ENCODE results near the gene ELK4.

ELK4 gene

DNA sequence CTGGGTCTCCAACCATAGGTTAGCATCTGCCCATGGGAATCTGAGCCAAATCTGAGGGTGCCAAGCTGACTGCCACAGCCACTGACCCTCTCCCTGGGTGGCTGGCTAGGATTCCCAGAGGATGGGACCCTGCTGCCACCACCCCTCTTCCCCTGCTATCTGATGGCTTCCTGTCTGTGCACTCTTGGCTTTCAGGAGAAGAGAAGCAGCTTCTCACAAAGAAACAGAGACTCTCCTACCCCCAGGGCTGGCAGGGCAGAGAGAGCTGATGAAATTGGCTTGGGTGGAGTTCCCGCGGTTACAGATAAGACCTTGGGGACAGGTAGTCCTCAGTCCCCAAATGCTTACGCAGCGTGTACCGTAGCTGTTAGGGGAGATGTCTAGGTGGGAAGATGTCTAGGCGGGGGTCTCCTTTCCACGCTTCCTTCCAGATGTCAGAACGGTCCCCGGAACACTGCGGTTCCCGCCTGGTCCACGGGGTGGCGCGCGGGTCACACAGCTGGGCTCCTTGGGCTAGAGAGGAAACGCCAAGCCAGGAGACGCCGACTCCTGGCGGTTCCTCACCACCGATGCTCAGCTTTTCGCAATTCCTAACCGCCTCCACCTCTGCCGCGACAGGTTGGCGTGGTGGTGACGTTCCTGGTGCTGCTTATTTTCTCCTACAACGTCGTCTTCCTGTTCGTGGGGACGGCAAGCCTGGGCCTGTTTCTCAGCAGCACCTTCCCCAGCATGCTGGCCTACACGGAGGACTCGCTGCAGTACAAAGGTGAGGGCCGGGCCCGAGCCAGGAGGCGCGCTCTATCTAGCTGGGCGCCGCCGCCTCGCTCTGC, 40.1 kb downstream of the ELK4 start:
- peak overlapping the region; percentile 84 for H3K4me2 ChIP-seq (ENCODE audit: low read length)
- H3K36me3 ChIP-seq (ENCODE audit: insufficient read depth, low read length): no peaks in the 10 kb centered on the region
- peak overlapping the region; percentile 64 for H3K4me3 ChIP-seq (ENCODE audit: low read length)
- H3K9ac ChIP-seq (ENCODE audit: low read depth, low read length): no peak overlapping the region
- no peaks in the 10 kb centered on the region for H3K9me3 ChIP-seq (replicated peaks; ENCODE audit: low read length)
- peaks cover 11% of the 10 kb centered on the region for H3K27me3 ChIP-seq (ENCODE audit: control insufficient read depth, insufficient read depth, low read length)
- H3K4me1 ChIP-seq (ENCODE audit: control insufficient read depth, insufficient read depth, low read length): peaks cover 6% of the 10 kb centered on the region

DNA sequence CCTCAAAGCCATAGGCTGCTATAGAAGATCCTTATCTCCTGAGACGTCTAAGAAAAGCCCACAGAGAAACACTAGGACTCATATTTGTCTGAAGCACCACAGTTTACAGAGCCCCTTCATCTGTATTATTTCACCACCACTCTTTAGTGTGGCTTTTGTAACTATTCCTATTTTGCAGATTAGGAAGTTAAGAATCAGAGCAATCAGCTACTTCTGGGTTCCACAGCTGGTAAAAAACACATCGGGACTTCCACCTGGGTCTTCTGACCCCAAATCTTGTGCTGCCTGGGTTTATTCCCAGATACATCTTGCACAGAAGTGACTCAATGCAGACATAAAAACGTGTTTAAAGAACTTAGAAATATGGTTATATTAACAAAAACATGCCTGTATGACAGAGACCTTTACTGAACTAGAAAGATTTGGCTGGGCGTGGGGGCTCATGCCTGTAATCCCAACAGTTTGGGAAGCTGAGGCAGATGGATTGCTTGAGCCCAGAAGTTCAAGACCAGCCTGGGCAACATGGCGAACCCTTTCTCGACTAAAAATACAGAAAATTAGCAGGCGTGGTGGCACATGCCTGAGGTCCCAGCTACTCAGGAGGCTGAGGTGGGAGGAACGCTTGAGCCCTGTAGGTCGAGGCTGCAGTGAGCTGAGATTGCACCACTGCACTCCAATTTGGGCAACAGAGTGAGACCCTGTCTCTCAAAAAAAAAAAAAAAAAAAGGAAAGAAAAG, 40.9 kb downstream of the ELK4 start:
- Histone ChIP-seq H3K9me3 (replicated peaks; ENCODE audit: low read length) (no peaks in the 10 kb centered on the region), H3K4me1 (ENCODE audit: control insufficient read depth, insufficient read depth, low read length) (peaks cover 6% of the 10 kb centered on the region), H3K27me3 (ENCODE audit: control insufficient read depth, insufficient read depth, low read length) (peaks cover 11% of the 10 kb centered on the region), H3K9ac (ENCODE audit: low read depth, low read length) (no peak overlapping the region), H3K36me3 (ENCODE audit: insufficient read depth, low read length) (no peaks in the 10 kb centered on the region), H3K4me3 (ENCODE audit: low read length) (no peak overlapping the region), H3K4me2 (ENCODE audit: low read length) (no peak overlapping the region)

DNA sequence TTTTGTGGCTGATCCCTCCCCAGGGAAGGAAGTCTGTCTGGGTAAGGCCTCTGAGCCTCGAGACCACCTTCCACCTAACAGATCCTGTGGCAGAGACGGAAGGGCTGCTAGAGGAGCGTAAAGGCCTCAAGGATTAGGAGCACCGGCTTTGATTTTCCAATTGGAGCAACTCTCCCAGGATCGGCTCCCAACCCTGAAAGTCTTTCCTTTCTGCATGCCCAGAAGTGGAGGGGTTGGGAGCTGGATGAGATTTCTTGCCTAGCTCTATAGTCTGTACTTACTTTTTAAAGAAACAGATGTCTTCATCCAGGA, 41.4 kb downstream of the ELK4 start:
- Histone ChIP-seq H3K9me3 (replicated peaks; ENCODE audit: low read length) (no peaks in the 10 kb centered on the region), H3K4me3 (ENCODE audit: low read length) (no peak overlapping the region), H3K36me3 (ENCODE audit: insufficient read depth, low read length) (no peaks in the 10 kb centered on the region), H3K4me2 (ENCODE audit: low read length) (no peak overlapping the region), H3K27me3 (ENCODE audit: control insufficient read depth, insufficient read depth, low read length) (peaks cover 11% of the 10 kb centered on the region), H3K9ac (ENCODE audit: low read depth, low read length) (no peak overlapping the region), H3K4me1 (ENCODE audit: control insufficient read depth, insufficient read depth, low read length) (peaks cover 6% of the 10 kb centered on the region)

DNA sequence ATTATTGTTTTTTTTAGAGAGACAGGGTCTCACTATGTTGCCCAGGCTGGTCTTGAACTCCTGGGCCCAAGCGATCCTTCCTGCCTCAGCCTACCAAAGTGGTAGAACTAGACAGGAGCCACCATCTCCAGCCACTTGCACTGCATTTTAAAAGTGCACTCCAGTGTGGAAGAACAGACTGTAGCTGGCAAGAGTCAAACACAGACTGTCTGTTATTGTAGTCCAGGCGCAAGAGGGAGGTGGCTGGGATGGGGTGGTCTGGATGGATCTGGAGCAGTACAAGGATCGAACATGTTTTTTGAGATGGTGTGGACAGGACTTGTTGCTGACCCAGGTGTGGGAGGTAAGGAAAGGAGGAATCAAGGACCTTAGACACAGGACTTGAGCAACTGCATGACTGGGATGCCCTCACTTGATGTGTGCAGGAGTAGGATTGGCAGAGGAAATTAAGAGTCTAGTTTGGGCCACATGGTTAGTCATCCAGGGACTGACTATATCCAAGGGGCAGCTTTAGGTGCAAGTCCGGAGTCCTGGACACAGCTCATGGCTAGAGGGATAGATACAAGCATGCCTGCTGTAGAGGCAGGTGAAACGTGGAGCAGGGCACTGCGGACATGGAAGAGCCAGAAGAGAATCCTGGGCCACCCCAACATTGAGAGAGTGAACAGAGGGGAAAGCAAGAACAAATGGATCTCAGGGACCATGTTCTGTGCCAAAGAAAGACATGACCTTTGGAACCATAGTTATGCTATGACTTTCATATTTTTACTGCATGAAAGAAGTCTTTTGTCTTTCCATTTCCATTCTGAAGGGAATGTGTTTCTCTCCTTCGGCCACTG, 42.0 kb downstream of the ELK4 start:
- Histone ChIP-seq H3K4me2 (ENCODE audit: low read length) (no peak overlapping the region), H3K9me3 (replicated peaks; ENCODE audit: low read length) (no peaks in the 10 kb centered on the region), H3K4me1 (ENCODE audit: control insufficient read depth, insufficient read depth, low read length) (peaks cover 6% of the 10 kb centered on the region), H3K9ac (ENCODE audit: low read depth, low read length) (no peak overlapping the region), H3K36me3 (ENCODE audit: insufficient read depth, low read length) (no peaks in the 10 kb centered on the region), H3K27me3 (ENCODE audit: control insufficient read depth, insufficient read depth, low read length) (peaks cover 11% of the 10 kb centered on the region), H3K4me3 (ENCODE audit: low read length) (no peak overlapping the region)

DNA sequence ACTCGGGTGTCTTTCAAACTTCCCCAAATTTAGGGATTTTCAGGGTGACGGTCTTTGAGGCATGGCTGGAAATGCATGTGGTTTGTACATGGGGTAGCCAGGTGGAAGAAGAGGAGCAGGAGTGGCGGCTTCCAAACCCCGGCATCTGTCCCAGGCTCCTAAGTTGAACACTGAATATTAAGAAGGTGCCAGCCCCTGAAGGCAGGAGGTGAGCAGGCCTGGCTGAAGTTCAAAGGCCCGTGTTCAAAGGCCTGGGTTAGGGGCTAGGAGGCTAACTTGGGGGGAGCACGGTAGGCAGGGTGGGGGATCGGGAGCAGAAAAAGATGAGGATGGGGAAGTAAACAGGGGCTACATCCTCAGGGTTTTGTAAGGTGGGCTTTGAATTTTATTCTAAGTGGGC, 42.8 kb downstream of the ELK4 start:
- Histone ChIP-seq H3K4me1 (ENCODE audit: control insufficient read depth, insufficient read depth, low read length) (peaks cover 6% of the 10 kb centered on the region), H3K9me3 (replicated peaks; ENCODE audit: low read length) (no peaks in the 10 kb centered on the region), H3K4me3 (ENCODE audit: low read length) (no peak overlapping the region), H3K4me2 (ENCODE audit: low read length) (no peak overlapping the region), H3K27me3 (ENCODE audit: control insufficient read depth, insufficient read depth, low read length) (peaks cover 11% of the 10 kb centered on the region), H3K9ac (ENCODE audit: low read depth, low read length) (no peak overlapping the region), H3K36me3 (ENCODE audit: insufficient read depth, low read length) (no peaks in the 10 kb centered on the region)

DNA sequence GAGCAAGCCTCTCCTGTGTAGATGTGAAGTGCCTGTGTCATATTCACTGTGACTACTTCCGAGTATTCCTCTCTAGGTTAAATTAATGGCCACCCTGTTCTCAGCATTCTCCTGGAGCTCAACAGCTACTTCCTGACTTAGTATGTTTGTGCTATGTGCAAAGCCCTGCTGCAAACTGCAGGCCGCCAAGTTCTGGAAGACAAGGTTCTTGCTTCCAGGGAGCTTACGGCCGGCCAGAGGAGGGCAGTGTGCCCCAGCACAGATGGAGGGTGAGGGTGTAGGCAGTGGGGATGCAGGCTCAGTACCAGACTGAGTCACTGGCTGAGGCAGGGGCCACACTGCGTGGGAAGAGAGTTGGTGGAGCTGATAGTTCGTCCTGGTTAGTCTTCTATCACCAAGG, 43.2 kb downstream of the ELK4 start:
- Histone ChIP-seq H3K27me3 (ENCODE audit: control insufficient read depth, insufficient read depth, low read length) (peaks cover 13% of the 10 kb centered on the region), H3K4me2 (ENCODE audit: low read length) (no peak overlapping the region), H3K9ac (ENCODE audit: low read depth, low read length) (no peak overlapping the region), H3K36me3 (ENCODE audit: insufficient read depth, low read length) (no peaks in the 10 kb centered on the region), H3K4me3 (ENCODE audit: low read length) (no peak overlapping the region), H3K4me1 (ENCODE audit: control insufficient read depth, insufficient read depth, low read length) (peaks cover 6% of the 10 kb centered on the region), H3K9me3 (replicated peaks; ENCODE audit: low read length) (no peaks in the 10 kb centered on the region)

DNA sequence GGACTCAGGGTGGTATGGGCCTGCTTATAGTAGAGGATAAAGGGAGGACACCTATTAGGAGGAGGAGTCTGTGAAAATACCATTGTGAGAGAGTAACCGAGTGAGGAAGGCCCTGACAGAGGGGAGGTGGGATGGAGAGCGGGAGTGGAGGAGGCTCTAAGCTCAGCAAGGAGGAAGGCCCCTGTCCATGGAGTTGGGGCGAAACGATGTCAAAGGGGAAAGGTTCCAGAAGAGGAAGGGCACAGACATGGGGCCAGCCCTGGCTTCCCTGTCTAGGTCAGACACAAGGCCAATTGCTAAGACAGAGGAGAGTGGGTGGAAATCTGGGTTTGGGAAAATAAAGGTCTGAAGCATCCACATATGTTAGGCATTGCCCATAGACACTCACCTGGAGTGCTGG, 44.2 kb downstream of the ELK4 start:
- no peak overlapping the region for H3K4me3 ChIP-seq (ENCODE audit: low read length)
- no peak overlapping the region for H3K4me2 ChIP-seq (ENCODE audit: low read length)
- H3K9ac ChIP-seq (ENCODE audit: low read depth, low read length): no peak overlapping the region
- peaks cover 6% of the 10 kb centered on the region for H3K4me1 ChIP-seq (ENCODE audit: control insufficient read depth, insufficient read depth, low read length)
- peaks cover 22% of the 10 kb centered on the region for H3K27me3 ChIP-seq (ENCODE audit: control insufficient read depth, insufficient read depth, low read length)
- no peaks in the 10 kb centered on the region for H3K36me3 ChIP-seq (ENCODE audit: insufficient read depth, low read length)
- no peaks in the 10 kb centered on the region for H3K9me3 ChIP-seq (replicated peaks; ENCODE audit: low read length)

DNA sequence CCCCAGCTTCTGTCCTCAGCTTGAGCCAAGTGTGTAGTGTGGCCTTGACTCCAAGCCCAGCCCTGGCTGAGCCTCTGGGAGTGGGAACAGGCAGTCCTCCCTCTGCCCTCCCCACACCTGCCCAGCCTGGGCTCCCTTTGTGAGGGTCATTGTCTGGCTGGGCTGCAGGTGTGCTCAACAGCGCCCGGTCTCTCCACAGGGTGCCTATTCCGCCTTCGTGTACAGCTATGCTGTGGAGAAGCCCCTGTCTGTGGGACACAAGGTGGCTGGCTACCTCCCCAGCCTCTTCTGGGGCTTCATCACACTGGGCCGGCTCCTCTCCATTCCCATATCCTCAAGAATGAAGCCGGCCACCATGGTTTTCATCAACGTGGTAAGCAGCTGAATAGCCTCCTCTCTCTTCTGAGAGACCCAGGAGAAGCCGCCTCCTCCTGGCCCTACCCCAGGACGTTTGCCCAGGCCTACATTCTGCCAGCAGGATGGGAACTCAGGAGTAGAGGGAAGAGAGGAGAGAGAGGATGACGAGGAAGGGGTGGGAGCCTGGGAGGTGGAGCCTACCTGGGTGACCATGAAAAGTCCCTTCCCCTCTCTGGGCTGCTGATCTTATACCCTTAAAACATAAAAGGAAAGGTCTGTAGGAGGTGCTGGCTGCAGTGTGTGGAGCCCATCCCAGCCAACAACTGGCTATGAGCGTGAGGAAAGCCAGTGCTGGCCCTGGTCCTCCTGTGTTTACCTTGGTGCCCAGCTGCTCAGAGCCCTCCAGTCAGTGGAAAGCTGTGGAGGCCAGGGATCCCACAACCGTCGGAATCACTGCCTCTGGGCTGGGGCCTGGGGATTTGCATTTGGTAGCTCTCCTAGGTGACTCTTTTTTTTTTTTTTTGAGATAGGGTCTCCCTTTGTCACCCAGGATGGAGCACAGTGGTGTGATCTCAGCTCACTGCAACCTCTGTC, 45.7 kb downstream of the ELK4 start:
- Histone ChIP-seq H3K36me3 (ENCODE audit: insufficient read depth, low read length) (no peaks in the 10 kb centered on the region), H3K9me3 (replicated peaks; ENCODE audit: low read length) (no peaks in the 10 kb centered on the region), H3K4me1 (ENCODE audit: control insufficient read depth, insufficient read depth, low read length) (peaks cover 3% of the 10 kb centered on the region), H3K9ac (ENCODE audit: low read depth, low read length) (no peak overlapping the region), H3K4me3 (ENCODE audit: low read length) (no peak overlapping the region), H3K4me2 (ENCODE audit: low read length) (no peak overlapping the region), H3K27me3 (ENCODE audit: control insufficient read depth, insufficient read depth, low read length) (peaks cover 35% of the 10 kb centered on the region)

DNA sequence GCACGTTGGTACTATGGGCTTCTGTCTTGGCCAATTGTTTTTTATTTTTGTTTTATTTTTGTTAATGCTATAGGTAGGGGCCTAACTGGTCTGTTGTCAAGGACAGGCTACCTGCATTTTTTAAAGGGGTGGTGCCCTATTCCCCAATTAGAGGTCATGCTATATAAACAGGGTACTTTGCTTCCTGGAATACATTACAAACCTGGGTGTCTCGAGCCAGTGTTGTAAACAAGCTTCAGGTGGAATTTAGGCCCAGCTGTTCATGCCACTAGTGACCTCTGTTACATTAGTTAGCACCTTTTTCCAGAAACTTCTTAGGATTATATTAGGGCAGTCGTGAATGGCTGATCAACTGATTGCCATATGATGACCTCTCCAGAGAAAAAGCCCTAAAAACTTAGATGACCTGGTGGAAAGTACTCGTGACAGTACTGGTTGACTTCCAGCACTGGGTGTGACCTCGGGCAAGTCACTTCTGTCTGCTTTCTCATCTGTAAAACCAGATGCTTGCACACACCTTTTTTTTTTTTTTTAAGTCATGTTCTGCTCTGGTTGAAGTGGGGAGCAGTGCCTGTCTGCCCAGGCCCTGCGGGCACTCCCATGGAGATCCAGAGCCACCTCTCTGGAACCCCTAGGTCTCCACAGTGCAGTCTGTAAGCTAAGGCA, 46.5 kb downstream of the ELK4 start:
- peaks cover 3% of the 10 kb centered on the region for H3K4me1 ChIP-seq (ENCODE audit: control insufficient read depth, insufficient read depth, low read length)
- no peaks in the 10 kb centered on the region for H3K9me3 ChIP-seq (replicated peaks; ENCODE audit: low read length)
- H3K4me2 ChIP-seq (ENCODE audit: low read length): no peak overlapping the region
- peaks cover 34% of the 10 kb centered on the region for H3K27me3 ChIP-seq (ENCODE audit: control insufficient read depth, insufficient read depth, low read length)
- H3K9ac ChIP-seq (ENCODE audit: low read depth, low read length): no peak overlapping the region
- H3K4me3 ChIP-seq (ENCODE audit: low read length): no peak overlapping the region
- no peaks in the 10 kb centered on the region for H3K36me3 ChIP-seq (ENCODE audit: insufficient read depth, low read length)

DNA sequence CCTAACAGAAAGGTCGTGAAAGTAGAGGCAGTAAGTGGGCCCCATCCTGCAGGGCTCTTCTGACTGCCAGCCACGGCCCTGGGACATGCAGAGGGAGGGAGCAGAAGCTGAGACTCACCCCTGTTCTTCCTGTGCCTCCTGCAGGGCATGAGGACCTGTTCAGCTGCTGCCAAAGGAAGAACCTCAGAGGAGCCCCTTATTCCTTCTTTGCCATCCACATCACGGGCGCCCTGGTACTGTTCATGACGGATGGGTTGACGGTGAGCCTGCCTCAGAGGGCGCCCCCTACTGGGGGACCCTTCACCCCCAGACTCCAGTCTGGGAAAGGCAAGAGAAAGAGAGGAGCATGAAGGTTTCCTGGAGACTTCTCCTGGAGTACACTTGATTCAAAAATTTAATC, 47.1 kb downstream of the ELK4 start:
- H3K9ac ChIP-seq (ENCODE audit: low read depth, low read length): no peak overlapping the region
- H3K9me3 ChIP-seq (replicated peaks; ENCODE audit: low read length): no peaks in the 10 kb centered on the region
- H3K36me3 ChIP-seq (ENCODE audit: insufficient read depth, low read length): no peaks in the 10 kb centered on the region
- H3K27me3 ChIP-seq (ENCODE audit: control insufficient read depth, insufficient read depth, low read length): peaks cover 37% of the 10 kb centered on the region
- peaks cover 3% of the 10 kb centered on the region for H3K4me1 ChIP-seq (ENCODE audit: control insufficient read depth, insufficient read depth, low read length)
- H3K4me2 ChIP-seq (ENCODE audit: low read length): no peak overlapping the region
- H3K4me3 ChIP-seq (ENCODE audit: low read length): no peak overlapping the region
